HG02610 (cell line): ENCODE measurements around the gene MRE11.
"Not testable (repeated sequence)": the region's sequence is repeated elsewhere in the genome, so short reads cannot be mapped to it uniquely, and the experiment has no call there.

Experiments used
- ATAC-seq: cut with Tn5 transposase; IDR thresholded peaks from one replicate; pipeline ENCODE4 v1.9.1; 2021; ENCODE audit warnings: mild to moderate bottlenecking, moderate library complexity; ENCODE audit not compliant: unreplicated experiment

Gene MRE11

GRCh38 chr11:94433049-94433448 is 60.6 kb downstream of the MRE11 start:
- no peak for ATAC-seq

GRCh38 chr11:94424662-94425061 is 69.0 kb downstream of the MRE11 start:
- no peak for ATAC-seq

- no peak for ATAC-seq
These were observed 69.6 kb downstream of the MRE11 start for GRCh38 chr11:94424011-94424410.

GRCh38 chr11:94423507-94423906 is 70.1 kb downstream of the MRE11 start:
- no peak for ATAC-seq

GRCh38 chr11:94418123-94418765 is 75.4 kb downstream of the MRE11 start:
- no peak for ATAC-seq

GRCh38 chr11:94417386-94417987 is 76.2 kb downstream of the MRE11 start:
- ATAC-seq: no peak

- no peak for ATAC-seq
These were observed 88.4 kb downstream of the MRE11 start for GRCh38 chr11:94405062-94405833.

- ATAC-seq: no peak
These were observed 91.3 kb downstream of the MRE11 start for GRCh38 chr11:94402355-94402754.

GRCh38 chr11:94401773-94402265 is 91.8 kb downstream of the MRE11 start:
- ATAC-seq: no peak

- no peak for ATAC-seq
These were observed 92.5 kb downstream of the MRE11 start, which contains the start of gene GPR83 for GRCh38 chr11:94400839-94401772. TSS of gene GPR83 (minus strand) at chr11:94401419. CDS start at chr11:94401247, 172 bp downstream.

GRCh38 chr11:94400457-94400838 is 93.2 kb downstream of the MRE11 start:
- no peak for ATAC-seq

- ATAC-seq: no peak
These were observed 93.6 kb downstream of the MRE11 start for GRCh38 chr11:94400050-94400449.

GRCh38 chr11:94398101-94398500 is 95.5 kb downstream of the MRE11 start:
- no peak for ATAC-seq

GRCh38 chr11:94396282-94396681 is 97.4 kb downstream of the MRE11 start:
- no peak for ATAC-seq

- ATAC-seq: not testable (repeated sequence)
These were observed 101.7 kb downstream of the MRE11 start for GRCh38 chr11:94391937-94392336.

- ATAC-seq: no peak
These were observed 114.0 kb downstream of the MRE11 start for GRCh38 chr11:94379613-94380012.

GRCh38 chr11:94376841-94377240 is 116.8 kb downstream of the MRE11 start:
- no peak for ATAC-seq

GRCh38 chr11:94370576-94370975 is 123.1 kb downstream of the MRE11 start:
- ATAC-seq: not testable (repeated sequence)
